GM12878 (cell line): ENCODE measurements around the gene NKAIN2. TPM values are rescaled to one million over a fixed set of nuclear protein-coding genes. Genes with fewer than 3 reads are reported as not detected.

Experiments
- BHLHE40 ChIP-seq, 2 experiments: fragments of 450-650 bp in 1 of 2; IDR thresholded peaks; 2 replicates each; pipeline ENCODE4 v1.6.1; 2011 to 2017; ENCODE audit warnings: low read depth in 2 of 2, borderline replicate concordance in 1 of 2, improper control_type of control experiment in 1 of 2, low read length in 1 of 2, mild to moderate bottlenecking in 1 of 2
- DPF2 ChIP-seq: fragments of 450-650 bp; IDR thresholded peaks from 2 replicates; pipeline ENCODE4 v1.6.1; 2017; ENCODE audit warnings: mild to moderate bottlenecking
- HCFC1 ChIP-seq: fragments of 150-350 bp; IDR thresholded peaks from 2 replicates; pipeline ENCODE4 v1.6.1; 2014; ENCODE audit warnings: low read length
- JUND ChIP-seq: IDR thresholded peaks from 2 replicates; pipeline ENCODE4 v1.6.1; 2012; ENCODE audit warnings: low read depth, mild to moderate bottlenecking, low read length, improper control_type of control experiment, moderate library complexity
- PAX8 ChIP-seq: fragments of 450-650 bp; IDR thresholded peaks from 2 replicates; pipeline ENCODE4 v1.6.1; 2017; ENCODE audit warnings: mild to moderate bottlenecking, moderate library complexity
- SREBF1 ChIP-seq: IDR thresholded peaks from 2 replicates; pipeline ENCODE4 v1.6.1; 2012; ENCODE audit warnings: mild to moderate bottlenecking, low read length
- YBX1 ChIP-seq: fragments of 450-650 bp; IDR thresholded peaks from 2 replicates; pipeline ENCODE4 v1.6.1; 2016; ENCODE audit warnings: antibody characterized with exemption
- ZBED1 ChIP-seq: IDR thresholded peaks from 2 replicates; pipeline ENCODE4 v1.6.1; 2016; ENCODE audit warnings: borderline replicate concordance
- polyA plus RNA-seq, 11 experiments: library from polyadenylated mRNA; depleted of rRNA in 4 of 11; unstranded in 6 of 11; stranded (reverse) in 5 of 11; fragments of >200 nt; fragmentation: Nextera tagmentation in 4 of 11; fragmentation: Illumina TruSeq in 1 of 11; extraction: Ambion mirVana in 4 of 11; extraction: Trizol in 1 of 11; gene quantifications; 1 replicate in 1 of 11; 2 replicates in 10 of 11; pipeline versions ENCODE4 v1.2.1 to v1.2.3, GENCODE V29; 2011 to 2016; ENCODE audit warnings: inconsistent platforms in 2 of 11, missing spikeins in 2 of 11, low read depth in 1 of 11
- total RNA-seq, 4 experiments: library from RNA; depleted of rRNA in 3 of 4; stranded (reverse); fragments of >200 nt in 3 of 4; fragmentation: Illumina TruSeq in 1 of 4; extraction: Trizol in 1 of 4; gene quantifications; 2 replicates each; pipeline versions ENCODE4 v1.2.1 to v1.2.3, GENCODE V29; 2013 to 2021
- TF ChIP-seq, protein P1 (sequence below): fragments of 450-650 bp; IDR thresholded peaks from 2 replicates; pipeline ENCODE4 v1.6.1; 2017; ENCODE audit warnings: mild to moderate bottlenecking, low read depth, inconsistent platforms; ENCODE audit not compliant: poor library complexity, severe bottlenecking
- TF ChIP-seq, protein P2 (sequence below): fragments of 450-650 bp; IDR thresholded peaks from 2 replicates; pipeline ENCODE4 v1.6.1; 2017; ENCODE audit warnings: mild to moderate bottlenecking, moderate library complexity
- TF ChIP-seq, protein P3 (sequence below): IDR thresholded peaks from 2 replicates; pipeline ENCODE4 v1.6.1; 2011; ENCODE audit warnings: low read depth, low read length, improper control_type of control experiment, borderline replicate concordance

NKAIN2 gene
- total and polyA plus RNA-seq, 10 of the 15 experiments (the other 5 are each of a cell fraction or from before 2014, with no cell fraction given): not detected

DNA sequence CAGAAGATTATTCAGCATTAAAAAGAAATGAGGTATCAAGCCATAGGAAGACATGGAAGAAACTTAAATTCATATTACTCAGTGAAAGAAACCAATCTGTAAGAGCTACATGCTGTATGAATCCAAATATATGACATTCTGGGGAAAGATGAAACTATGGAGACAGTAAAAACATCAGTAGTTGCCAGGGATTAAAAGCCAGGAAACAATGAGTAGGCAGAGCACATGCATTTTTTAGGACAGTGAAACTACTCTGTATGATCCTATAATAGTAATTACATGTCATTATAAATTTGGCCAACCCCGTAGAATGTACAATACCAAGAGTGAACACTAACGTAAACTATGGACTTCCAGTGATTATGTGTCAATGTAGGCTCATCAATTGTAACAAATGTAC lies 1065.8 kb downstream of the NKAIN2 start (continued):
- TF ChIP-seq JUND (no peak), ZBED1 (no peak), HCFC1 (no peak), PAX8 (no peak), BHLHE40 (IDR thresholded peaks at IDR 0.05; ENCODE audit: borderline replicate concordance in 1 of 2, low read depth in 2 of 2, low read length in 1 of 2) (no peak), DPF2 (no peak), YBX1 (no peak), SREBF1 (no peak)
- TF ChIP-seq, protein P1, sequence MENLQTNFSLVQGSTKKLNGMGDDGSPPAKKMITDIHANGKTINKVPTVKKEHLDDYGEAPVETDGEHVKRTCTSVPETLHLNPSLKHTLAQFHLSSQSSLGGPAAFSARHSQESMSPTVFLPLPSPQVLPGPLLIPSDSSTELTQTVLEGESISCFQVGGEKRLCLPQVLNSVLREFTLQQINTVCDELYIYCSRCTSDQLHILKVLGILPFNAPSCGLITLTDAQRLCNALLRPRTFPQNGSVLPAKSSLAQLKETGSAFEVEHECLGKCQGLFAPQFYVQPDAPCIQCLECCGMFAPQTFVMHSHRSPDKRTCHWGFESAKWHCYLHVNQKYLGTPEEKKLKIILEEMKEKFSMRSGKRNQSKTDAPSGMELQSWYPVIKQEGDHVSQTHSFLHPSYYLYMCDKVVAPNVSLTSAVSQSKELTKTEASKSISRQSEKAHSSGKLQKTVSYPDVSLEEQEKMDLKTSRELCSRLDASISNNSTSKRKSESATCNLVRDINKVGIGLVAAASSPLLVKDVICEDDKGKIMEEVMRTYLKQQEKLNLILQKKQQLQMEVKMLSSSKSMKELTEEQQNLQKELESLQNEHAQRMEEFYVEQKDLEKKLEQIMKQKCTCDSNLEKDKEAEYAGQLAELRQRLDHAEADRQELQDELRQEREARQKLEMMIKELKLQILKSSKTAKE: no peak
- TF ChIP-seq, protein P2, sequence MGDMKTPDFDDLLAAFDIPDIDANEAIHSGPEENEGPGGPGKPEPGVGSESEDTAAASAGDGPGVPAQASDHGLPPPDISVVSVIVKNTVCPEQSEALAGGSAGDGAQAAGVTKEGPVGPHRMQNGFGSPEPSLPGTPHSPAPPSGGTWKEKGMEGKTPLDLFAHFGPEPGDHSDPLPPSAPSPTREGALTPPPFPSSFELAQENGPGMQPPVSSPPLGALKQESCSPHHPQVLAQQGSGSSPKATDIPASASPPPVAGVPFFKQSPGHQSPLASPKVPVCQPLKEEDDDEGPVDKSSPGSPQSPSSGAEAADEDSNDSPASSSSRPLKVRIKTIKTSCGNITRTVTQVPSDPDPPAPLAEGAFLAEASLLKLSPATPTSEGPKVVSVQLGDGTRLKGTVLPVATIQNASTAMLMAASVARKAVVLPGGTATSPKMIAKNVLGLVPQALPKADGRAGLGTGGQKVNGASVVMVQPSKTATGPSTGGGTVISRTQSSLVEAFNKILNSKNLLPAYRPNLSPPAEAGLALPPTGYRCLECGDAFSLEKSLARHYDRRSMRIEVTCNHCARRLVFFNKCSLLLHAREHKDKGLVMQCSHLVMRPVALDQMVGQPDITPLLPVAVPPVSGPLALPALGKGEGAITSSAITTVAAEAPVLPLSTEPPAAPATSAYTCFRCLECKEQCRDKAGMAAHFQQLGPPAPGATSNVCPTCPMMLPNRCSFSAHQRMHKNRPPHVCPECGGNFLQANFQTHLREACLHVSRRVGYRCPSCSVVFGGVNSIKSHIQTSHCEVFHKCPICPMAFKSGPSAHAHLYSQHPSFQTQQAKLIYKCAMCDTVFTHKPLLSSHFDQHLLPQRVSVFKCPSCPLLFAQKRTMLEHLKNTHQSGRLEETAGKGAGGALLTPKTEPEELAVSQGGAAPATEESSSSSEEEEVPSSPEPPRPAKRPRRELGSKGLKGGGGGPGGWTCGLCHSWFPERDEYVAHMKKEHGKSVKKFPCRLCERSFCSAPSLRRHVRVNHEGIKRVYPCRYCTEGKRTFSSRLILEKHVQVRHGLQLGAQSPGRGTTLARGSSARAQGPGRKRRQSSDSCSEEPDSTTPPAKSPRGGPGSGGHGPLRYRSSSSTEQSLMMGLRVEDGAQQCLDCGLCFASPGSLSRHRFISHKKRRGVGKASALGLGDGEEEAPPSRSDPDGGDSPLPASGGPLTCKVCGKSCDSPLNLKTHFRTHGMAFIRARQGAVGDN: no peak
- TF ChIP-seq, protein P3, sequence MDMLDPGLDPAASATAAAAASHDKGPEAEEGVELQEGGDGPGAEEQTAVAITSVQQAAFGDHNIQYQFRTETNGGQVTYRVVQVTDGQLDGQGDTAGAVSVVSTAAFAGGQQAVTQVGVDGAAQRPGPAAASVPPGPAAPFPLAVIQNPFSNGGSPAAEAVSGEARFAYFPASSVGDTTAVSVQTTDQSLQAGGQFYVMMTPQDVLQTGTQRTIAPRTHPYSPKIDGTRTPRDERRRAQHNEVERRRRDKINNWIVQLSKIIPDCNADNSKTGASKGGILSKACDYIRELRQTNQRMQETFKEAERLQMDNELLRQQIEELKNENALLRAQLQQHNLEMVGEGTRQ: no peak
